GM21529 (cell line): Measurements from ENCODE around the gene GPHA2.

Experiments used
- ATAC-seq: cut with Tn5 transposase; IDR thresholded peaks from one replicate; pipeline ENCODE4 v1.9.1; 2021; ENCODE audit not compliant: unreplicated experiment

GPHA2 gene

DNA sequence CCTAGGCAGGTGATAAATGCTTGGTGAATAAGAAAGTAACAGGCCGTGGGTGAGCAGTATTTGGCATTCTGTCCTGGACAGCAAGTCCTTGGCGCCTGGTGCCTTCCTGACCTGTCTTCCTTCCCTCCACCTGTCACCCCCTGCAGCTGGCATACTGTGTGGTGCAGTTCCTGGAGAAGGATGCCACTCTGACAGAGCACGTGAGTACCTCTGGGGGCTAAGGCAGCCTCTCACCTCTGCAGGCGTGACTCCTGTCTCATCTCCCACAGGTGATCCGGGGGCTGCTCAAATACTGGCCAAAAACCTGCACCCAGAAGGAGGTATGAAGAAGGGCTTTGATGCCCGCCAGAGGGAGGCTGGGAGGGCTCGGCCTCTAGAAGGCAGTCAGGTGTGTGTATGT is 4.4 kb downstream of the GPHA2 start:
- no peak for ATAC-seq

DNA sequence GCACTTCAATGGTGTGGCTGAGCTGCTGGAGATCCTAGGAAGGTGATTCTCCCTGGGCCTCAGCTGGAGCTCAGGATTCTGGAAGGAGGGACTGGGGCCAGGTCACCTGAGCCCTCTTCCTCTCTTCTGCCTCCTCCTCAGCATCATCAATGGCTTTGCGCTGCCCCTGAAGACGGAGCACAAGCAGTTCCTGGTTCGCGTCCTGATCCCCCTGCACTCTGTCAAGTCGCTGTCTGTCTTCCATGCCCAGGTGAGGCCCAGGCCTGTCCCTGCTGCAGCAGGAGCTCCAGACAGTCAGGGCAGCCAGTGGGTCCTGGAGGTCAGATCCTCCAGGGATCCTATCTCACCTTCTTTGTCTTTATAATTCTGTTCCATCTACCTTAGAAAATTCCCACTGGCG is 5.4 kb downstream of the GPHA2 start:
- ATAC-seq: no peak

DNA sequence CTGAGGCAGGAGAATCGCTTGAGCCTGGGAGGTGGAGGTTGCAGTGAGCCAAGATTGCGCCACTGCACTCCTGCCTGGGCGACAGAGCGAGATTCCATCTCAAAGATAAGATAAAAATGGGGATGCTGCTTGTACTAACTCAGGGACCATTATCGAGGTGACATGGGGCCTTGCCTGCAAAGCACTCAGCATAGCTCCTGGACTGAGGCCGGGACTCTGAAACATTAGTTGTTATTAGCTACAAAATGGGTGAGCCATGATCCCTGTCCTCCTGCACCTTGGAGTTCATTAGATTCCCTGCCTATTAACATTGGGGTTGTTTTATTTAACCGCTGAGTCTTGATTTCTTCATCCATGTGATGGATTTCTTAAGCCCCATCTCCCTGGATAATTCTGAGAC is 6.1 kb downstream of the GPHA2 start:
- no peak for ATAC-seq

DNA sequence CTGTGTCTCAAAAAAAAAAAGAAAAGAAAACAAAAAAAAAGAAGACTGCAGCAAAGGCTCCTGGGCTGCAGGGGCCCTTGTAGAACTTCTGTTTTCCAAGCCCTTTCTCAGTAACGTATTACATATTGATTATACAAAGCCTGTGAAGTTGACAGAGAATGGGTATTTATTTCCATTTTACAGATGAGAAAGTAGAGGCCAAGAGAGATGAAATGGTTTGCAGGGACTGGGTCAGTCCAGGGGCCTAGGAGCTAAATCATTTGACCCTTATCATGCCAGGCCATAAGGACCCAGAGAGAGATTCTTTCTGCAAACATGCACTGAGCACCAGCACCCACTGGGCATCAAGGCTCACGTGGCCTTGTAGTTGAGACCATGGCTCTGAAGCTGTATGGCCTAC is 6.7 kb downstream of the GPHA2 start:
- no peak for ATAC-seq

DNA sequence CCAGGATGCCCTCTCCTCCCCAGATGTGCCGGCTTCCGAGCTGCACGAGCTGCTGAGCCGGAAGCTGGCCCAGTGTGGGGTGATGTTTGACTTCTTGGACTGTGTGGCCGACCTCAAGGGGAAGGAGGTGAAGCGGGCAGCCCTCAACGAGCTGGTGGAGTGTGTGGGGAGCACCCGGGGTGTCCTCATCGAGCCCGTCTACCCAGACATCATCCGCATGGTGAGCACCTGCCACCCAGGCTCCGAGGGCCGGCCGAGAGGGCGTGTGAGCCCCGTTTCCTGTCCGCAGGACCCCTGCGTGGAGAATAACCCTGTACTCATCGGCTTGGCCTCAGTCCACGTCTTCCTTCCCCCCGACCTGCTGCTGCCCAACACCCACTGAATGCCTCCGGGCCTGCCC is 9.0 kb downstream of the GPHA2 start:
- no peak for ATAC-seq

DNA sequence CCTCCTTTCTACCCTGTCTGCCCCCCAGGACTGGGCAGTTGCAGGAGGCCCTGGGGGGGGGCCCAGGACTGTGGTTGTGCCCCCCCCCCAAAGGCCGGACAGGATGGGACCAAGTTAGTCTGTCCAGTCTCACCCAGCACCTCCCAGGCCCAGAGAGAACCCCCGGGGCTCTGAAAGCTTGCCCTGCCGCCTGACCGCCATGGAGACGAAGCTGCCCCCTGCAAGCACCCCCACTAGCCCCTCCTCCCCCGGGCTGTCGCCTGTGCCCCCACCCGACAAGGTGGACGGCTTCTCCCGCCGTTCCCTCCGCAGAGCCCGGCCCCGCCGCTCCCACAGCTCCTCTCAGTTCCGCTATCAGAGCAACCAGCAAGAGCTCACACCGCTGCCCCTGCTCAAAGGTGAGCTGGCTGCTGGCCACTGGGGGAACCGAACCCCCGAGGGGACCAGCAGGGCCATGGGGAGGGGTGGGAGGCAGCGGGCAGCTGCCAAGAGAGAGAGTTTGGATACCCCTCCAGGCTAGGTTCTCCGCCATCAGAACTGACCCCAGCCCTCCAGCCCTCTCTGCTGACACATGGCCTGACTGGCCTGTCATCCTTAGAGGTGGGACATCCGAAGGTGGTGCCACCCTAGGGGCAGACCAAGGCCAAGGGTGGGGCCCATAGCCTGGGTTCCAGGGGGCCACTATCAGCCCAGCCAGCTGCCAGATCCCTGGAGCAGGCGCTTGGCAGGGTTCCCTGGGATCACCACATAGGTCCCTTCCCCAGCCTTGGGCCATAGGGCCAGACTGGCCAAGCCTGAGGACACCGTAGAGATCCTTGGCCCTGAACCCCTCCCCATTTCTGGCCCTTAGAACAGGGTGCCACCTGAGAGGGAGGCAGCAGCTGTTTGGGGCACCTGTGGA is 9.9 kb downstream of the GPHA2 start:
- ATAC-seq: no peak

DNA sequence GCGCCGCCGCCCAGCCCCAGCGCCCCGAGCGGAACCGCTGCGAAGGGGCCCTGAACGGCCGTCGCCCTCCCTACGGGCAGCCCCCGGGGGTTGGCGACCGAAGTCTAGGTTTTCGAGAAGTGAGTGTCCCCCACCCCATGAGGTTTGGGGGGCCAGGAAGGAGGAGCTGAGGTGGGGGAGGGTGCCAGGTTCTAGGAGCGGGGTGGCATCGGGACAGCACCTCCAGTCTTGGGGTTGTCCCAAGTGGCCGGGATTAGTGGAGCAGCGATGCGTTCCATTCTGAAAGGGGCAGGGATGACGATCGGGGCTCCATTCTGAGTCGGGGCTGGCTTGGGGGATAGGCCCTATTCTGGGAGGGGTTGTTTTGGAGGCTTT is 10.8 kb downstream of the GPHA2 start:
- peak; percentile 3 for ATAC-seq

DNA sequence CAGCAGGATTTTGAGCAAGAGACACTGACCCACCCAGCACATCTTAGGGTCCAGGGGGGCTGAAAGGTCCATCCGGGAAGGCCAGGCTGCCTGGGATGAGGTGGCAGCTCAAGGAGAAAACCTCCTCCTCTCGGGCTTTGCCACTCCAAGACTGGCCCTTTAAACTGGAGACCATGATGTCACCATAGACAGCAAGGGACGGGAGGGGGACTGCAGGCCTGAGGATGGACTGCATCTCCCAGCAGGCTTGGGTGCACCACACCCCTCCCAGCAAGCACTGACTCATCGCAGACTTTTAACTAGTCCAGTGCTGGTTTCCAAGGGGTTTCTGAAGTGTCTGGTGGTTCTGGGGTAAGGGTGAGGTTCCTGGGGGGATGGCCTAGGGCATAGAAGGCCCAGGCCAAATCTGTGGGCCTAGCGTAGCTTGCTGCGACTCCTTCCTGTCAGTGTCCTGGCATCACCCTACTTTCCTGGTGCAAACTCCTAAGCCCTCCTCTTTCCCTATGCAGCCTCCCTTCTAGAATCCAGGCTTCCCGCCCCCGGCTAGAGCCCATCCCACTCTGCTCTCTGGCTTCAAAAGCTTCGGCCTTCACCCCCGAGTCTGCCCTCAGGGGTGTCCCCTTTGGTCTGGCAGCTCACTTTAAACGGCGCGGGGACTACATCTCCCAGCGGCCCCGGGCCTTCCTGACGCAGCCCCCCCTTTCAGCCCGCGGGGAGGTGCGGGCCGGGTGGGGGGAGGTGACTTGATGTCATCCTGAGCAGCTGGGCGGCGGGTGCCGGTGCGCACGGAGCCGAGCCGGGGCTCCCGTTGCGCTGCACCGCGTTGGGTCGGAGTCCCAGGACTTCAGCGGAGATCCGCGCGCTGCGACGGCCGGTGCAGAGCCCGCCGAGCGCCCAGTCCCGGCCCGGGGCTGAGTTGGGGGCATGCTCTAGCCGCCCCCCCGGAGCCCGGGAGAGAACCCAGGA is 11.5 kb downstream of the GPHA2 start, which contains the start of gene PPP2R5B:
PPP2R5B (plus strand) TSS at position 746 of the 966 bp plus-strand sequence. CDS start 1,046 bp downstream, outside the sequence.
- ATAC-seq: peak; percentile 84

DNA sequence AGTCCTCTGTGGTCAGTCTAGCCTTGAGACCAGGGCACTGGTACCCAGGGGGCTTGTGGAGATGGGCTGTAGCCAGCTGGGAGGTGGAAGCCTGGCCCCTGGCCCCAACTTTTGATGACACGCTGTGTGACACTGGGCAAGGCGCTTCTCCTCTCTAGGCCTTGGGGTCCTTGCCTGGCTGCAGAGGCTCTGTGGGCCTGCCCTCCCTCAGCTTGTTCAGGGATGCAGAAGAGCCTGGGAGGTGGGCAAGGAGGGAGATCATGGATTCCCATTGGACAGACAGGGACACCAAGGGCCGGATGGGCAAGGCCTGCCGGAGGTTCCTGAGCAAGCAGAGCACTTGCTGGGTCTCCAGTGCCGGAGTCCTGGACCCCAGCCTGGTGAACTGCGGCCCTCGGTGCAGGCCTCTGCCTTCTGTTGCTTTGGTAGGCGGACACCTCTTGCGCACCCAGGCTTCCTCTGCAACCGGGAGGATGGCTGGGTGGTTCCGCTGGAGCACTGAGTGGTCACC is 12.5 kb downstream of the GPHA2 start:
- no peak for ATAC-seq

DNA sequence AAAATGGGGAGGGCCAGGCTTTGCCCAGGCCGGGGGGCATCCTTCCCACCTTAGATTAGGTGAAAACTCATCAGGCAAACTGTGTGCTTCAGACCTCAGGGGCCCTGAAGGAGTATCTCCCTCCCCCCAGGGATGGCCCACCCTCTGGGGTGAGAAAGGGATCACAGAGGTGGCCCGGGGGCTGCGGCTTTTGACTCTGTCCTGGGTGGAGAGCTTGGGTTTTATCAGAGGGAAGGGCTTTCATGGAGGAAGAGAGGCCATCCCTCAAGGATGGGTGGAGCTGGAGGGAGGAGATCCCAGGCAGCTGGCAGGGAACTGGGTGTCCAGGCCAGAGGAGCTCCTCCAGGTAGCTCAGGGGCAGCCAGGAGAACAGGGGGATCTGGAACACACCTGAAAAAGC is 14.3 kb downstream of the GPHA2 start:
- no peak for ATAC-seq

DNA sequence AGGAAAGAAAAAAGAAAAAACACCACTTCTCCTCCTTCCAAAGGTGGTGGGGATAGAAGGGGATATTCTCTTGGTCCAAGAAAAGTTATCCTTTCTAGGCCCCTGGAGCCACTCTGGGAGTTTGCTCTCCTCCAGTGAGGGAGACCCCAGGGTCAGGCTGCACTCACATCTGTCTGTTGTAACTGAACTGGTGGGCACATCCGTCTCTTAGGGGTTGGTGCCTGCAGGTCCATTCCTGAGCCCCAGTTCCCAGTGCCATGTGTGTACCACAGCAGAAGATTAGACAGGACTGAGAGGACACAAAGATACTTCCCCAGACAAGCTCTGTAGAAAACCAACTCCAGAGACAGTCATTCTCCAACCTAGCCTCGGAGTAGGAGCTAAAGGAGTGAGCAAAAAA is 15.6 kb downstream of the GPHA2 start:
- ATAC-seq: no peak

DNA sequence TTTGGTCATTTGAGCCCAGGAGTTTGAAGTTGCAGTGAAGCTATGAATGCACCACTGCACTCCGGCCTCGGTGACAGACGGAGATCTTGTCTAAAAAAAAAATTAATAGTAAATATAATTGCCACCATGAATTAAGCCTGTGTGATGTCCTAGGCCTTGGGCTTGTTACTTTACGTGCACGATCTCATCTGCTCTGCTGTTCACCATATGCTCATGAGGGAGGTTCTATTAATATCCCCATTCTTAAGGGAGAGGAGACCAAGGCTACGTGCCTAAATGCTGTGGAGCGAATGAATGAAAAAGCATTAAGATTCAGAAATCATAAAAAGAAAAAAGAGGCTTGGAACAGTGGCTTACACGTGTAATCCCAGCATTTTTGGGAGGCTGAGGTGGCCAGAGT is 16.1 kb downstream of the GPHA2 start:
- no peak for ATAC-seq

DNA sequence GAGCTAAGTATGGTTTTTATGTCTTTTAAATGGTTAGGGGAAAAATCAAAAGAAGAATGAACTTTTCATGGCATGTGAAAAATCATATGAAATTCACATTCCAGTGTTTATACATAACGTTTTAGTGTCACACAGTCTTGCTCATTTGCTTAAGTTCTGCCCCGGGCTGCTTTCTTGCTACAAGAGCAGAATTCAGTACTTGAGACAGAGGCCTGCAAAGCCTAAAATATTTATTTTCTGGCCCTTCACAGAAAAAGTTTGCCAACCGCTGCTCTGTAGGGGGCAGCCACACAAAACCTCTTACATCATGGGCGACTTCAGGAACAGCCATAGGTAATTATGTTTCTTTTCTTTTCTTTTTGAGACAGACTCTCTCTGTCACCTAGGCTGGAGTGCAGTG is 17.7 kb downstream of the GPHA2 start:
- no peak for ATAC-seq

DNA sequence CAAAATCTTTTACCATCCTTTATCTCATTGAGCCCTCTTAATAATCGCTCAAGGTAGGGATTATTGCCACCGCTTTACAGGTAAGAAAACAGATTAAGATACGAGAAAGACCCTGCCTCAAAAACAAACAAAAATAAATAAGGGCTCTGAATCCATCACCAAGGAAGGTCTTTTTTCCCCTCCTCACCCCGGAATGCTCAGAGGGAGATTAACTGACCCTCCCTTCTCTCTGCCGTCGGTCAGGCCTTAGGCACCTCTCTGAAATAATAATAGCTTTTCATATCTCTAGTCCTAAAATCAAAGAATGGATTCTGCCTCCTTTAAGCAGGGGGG is 18.1 kb downstream of the GPHA2 start:
- ATAC-seq: no peak

DNA sequence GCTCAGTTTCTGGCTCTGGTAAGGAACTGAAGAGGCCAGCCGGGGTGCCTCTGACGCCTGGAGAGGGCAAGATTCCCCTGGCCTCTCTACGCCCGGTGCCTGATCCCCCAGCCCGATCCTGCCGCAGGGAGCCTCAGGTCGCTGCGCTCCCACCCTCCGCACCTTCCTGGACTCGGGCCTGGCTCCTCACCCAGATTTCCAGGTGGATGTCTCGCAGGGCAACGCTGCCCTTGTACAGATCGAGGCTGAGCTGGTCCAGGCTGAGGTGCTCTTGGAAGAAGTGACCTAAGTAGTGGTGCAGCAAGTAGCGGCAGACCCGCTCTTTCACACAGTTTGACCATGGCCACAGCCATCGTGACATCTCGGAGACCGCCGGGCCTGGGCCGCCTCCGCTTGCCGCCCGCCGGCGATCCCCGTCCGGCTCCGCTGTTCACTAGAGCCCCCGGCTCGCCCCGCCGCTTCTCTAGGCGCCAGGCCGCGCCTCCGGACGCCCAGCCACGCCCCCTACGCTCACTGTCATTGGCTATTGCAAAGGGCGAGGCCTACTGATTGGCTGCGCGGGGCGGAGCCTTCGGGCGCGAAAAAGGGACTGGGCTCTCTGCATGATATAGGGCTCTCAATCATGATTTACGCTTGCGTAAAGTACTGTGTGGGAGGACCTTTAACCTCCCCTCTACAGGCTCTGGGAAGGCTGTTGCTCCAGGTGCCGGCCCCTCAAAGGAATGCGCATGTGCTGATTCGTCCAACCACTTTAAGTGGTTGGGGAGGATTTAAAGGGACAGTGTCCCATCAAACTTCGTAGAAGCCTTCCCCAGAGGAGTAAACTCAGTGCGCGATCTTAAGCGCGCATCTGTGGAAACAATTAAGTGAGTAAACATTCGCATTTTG is 18.7 kb downstream of the GPHA2 start, which contains the start of gene ATG2A:
ATG2A (minus strand) TSS at position 435 of the 888 bp plus-strand sequence; CDS start at position 361, 74 bp downstream.
- ATAC-seq: peak; percentile 92

DNA sequence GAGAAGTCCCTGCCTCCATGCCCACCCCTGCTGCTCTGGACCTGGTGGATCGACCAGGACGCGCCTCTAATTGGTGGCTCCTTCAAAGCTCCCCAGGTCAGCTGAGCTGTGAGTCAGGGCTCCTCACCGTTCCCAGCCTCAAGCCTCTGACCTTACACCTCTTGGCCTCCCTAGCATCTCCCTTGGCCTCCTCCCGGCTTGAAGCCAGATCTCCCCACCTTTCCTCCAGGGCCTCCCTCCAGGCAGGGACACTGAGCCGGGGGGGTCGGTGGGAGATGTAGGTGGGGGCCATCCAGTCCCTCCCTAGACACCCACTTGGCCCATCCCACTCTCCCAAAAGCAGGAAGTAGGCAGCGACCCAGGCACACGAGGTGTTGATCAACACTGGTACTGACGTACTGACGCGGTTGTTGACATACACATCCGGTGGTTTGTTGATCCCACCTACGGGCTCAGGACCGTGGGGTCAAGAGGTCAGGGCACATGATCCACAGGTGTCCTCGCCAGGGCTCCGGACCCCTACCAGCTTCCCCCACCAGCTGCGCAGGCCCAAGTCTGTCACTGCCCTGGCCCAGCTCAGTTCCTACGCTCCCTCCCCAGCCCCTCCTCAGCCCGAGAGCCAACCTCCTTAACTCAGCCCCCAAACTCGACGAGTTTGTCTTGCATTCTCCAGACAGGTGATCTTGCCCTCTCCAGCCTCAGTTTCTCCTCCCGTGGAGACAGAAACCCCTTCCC is 19.5 kb downstream of the GPHA2 start:
- no peak for ATAC-seq

DNA sequence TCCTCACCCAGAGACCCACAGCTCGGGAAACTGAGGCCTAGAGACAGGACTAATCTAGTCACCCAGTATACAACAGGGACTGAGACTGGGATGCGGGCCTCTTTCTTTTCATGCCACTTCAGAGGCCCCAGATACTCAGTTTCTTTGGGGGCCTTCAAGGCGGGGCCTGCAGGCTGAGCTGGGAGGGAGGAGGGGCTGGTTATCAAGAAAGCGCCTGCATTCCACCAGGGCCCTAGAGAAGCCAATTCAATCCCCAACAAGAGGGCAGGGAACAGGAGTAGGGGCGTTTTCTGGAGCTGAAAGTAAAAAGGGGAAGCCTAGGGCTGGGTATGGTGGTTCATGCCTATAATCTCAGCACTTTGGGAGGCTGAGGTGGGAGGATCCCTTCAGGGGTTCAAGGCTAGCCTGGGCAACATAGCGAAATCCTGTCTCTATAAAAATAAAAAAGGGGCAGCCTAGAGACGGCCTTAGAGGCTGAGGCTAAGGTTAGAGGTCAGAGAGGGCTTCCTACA is 20.3 kb downstream of the GPHA2 start:
- ATAC-seq: no peak

DNA sequence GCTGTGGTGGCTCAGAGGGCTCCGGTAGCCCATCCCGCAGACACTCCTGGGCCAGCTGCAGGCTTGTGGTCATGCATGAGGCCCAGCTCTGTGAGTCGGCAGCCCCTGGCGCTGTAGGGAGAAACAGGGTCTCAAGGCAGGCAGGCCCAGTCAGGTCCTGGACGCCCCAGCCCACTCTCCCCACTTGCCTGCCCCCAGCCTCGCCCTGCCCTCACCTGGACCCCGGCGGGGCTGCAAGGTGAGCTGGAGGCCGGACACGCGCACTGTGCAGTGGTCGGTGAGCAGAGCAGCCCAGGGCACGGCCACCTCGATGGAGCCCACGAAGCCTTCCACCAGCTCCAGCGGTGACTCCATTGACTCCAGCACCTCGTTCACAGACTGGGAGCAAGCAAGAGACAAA is 21.6 kb downstream of the GPHA2 start:
- ATAC-seq: no peak

DNA sequence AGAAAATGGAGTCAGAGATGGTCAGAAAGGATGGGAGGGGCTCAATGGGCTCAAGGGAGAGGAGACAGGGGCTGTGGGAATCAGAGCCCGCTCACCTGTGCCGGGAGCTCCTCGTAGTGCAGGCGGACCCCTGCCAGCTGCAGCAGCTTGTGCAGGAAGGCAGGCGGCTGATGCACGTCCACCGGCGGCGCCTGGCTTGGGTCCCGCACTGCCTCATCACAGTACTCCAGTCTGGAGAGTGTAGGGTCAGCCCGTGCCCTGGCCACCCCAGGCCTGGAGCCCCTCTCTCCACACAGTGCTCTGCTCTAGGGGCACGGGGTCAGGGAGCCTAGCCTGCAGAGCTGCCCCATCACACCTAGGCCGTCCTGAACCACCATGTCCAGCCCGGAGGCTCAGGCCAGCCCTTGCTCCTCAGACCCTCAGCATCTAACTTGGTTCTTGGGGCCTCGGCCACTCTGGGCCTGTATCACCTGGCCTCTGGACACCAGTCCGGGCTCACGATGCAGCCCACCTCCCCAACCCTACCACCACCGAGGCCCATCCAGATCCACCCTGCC is 22.4 kb downstream of the GPHA2 start:
- ATAC-seq: no peak
